ENCODE results near the gene SELENOO.

The SELENOO gene

DNA sequence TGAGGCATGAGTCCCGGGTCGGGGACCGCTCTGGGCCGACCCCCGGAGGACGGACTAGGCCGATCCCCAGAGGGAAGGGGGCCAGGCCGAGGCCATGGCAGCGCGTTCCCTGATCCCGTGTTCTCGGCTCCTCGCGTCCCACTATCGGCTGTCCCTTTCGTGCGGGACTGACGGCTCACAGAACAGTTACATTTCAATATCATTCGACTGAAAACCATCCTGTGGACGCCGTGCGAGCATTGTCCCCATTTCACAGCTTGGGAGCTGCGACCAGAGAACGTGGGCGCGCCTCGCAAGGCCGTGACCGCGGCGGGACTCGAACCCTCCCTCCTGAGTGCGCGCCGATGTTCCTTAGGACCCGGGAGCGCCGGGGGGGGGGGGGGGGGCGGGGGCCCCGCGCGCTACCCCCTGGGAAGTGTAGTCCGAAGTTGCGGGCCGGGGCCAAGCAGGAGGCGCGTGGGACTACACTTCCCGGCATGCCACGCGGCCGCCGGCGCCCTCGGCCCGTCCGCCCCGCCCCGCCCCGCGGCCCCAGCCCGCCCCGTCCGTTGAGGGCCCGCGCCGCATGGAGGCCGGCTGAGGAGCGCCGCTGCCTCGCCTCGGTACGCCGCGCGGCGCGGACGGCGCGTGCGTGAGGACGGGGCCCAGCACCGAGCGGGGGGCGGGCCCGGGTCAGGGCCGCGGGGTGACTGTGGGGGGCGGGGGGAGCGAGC lies 15.3 kb upstream of the SELENOO start, which contains the start of gene TRABD:
TSS of gene TRABD (plus strand) at position 539 of the 713 bp plus-strand sequence. CDS start 7,148 bp downstream, outside the sequence.
- peak; percentile 96 for DNase-seq

DNA sequence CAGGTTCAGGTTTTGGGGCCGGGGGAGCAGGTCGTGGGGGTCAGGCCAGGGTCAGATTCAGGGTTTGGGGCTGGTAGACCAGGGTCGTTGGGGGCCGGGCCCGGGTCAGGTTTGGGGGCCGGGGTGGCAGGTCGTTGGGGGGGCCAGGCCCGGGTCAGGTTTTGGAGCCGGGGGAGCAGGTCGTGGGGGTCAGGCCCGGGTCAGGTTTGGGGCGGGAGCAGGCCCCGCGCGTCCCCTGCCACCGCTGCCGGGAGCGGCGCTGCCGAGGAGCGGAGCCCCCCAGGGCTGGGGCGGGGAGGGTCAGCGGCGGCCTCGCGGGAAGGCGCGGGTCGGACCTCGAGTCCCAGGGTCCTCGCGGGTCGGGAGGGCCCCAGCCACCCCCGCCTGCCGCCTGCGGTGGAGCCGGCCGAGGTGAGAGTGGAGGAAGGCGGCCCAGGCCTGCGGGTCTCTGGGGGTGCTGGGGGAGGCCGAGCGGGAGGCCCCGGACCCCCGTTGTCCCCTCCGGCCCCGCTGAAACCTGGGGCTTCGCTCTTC lies 14.6 kb upstream of the SELENOO start:
- no peak for DNase-seq

DNA sequence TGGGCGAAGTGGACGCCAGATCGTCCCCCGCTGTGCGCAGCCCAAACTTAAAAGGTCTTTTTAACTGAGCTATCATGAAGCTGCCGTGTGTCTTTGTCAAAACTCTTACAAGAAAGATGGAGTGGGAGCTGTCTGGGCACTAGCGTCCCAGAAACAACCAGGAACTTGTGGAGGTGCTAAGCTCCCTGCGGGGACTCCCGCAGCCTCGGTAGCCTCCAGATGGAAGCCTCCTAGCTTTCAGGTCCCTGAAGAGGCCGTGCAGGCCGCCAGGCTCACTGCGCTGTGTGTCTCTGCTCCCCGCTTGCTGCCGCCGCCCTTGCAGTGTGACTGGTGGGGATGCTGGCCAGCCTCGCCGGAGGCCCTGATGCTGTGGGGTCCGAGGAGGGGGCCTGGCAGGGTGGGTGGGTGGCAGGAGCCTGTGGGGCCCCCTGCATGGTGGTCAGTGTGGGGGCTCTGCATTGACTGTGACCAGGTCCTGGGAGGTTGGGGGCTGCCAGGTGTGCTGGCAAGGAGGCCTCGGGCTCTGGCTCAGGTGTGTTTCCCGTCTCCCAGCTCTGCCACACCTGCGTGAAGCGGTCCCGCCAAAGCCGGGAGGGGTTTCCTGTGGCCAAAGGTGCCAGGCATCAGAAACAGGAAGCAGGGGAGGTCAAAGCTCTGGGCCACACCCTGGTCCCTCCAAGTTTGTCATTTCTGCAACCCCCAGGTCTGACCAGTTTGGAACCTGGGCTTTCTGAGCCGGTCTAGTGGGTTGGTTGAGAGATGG lies 13.9 kb upstream of the SELENOO start:
- no peak for DNase-seq

DNA sequence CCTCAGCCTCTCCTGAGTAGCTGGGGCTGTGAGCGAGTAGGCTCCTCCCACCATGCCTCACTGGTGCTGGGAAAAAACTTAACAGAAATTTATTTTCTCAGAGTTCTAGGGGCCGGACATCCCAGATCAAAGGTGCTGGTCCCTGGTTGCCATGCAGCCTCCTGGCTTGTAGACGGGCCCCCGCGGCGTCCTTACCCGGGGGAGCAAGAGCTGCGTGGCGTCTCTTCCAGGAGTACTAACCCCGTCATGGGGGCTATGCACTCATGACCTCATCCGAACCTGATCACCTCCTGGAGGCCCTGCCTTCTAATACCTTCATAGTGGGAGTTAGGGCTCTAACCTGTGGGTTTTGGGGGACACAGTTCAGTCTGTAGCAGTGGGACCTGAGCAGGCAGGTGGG lies 12.5 kb upstream of the SELENOO start:
- no peak for DNase-seq

DNA sequence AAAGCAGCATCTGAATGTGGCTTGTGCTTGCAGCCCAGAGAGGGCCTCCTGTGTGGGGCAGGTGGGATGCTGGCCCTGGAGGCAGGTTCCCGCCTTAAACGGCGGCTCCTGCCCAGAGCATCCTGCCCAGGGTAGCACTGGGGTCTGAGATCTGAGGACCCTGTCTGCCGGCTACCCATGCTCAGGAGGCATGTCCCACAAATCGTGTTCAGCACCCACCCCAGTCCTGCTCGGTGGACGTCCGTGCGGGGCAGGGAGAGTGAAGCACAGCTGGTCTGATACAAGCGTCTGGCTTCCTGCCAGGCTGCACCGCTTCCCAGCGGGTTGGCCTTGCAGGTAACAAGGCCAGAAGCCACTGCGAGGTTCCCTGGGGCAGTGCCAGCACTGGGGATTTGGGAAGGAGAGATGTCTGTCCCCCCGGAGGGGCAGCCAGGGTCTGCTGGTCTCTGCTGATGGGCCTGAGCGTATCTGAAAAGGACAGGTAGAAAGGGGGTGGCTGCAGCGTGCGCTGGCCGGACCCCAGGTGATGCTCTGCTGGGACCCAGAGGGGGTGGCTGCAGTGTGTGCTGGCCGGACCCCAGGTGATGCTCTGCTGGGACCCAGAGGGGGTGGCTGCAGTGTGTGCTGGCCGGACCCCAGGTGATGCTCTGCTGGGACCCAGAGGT lies 11.5 kb upstream of the SELENOO start:
- no peak for DNase-seq

DNA sequence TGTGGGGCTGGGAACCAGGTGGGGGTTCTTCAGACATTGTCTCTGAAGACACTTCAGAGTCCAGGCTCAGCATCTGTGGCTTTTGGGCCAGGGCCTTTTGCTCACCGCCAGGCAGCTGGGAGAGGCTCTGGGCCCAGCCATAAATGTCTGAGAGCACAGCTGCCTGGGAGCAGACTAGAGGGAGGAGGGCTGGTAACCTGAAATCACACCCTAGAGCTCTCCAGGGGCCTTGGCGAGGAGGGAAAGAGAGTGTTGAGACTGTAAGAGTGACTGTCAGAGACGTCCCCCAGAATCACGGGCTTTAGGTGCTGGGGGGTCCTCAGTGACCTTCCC lies 11.0 kb upstream of the SELENOO start:
- DNase-seq = no peak

DNA sequence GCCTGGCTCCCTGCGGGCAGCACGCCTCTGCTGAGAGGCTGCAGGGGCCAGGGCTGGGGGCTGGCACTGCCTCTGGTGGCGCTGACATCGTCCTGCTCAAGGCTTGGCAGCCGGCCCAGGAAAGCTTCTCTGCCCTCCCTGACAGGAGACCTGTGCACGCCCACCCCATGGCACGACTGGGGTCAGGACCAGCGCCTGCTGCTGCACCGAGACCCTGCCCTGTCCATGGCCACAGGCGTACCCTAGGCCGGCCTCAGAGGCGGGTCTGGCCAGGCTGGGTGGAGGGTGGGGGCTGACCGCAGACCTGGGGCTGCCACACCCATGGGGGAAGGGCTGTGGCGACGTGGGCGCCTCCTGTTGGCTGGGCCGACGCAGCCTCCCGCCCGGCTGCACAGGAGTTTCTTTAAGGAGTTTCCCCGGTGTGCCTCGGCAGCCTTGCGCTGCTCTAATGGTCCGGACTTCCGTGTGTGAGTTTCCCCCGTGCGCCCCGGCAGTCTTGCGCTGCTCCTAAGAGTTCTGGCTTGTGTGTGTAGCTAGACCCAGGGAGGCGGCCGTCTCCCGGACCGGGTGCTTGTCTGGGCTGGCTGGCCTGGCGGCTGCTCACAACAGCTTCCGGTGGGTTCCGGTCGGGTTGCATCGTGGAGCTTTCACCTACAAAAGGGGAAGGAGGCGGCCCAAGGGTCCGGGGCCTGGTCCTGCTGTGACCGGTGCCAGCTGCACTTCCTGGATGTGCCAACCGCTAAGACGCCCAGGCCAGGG lies 10.4 kb upstream of the SELENOO start:
- DNase-seq = peak; percentile 79

DNA sequence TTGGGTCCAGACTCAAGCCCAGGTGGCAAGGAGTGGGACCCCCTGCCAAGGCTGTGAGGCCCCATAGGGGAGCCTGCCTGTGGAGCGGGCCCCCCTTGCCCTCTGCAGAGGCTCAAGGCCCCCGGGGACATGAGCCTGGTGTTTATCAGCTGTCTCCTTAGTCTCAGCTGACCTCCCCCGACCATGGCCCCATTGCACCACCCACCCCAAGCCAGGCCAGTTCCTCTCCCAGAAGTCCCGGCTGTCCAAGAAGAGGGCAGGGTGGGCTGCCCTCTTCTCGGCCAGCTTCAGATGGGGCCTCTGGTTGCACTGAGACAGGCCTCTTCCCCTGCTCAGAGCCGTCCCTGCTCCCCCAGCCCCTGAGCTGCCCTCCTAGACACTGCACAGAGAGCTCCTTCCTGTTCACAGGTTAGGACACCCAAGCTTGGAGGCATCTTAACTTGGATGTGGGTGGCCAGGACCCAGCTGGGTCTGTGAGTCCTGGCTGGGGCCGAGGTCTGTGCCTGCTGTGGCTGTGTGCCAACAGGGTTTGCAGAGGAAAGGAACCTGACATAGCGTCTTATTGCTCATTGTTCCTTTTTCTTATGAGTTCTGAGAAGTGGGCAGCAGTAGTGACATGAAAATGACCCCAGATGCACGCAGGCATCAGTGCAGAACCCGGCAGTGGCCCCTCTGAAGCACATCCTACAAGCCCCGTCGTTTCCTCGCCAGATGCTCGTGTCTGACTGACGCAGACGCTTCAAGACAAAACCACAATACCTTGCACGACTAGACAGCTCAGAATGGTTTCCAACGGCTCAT lies 9.7 kb upstream of the SELENOO start:
- peak; percentile 87 for DNase-seq

DNA sequence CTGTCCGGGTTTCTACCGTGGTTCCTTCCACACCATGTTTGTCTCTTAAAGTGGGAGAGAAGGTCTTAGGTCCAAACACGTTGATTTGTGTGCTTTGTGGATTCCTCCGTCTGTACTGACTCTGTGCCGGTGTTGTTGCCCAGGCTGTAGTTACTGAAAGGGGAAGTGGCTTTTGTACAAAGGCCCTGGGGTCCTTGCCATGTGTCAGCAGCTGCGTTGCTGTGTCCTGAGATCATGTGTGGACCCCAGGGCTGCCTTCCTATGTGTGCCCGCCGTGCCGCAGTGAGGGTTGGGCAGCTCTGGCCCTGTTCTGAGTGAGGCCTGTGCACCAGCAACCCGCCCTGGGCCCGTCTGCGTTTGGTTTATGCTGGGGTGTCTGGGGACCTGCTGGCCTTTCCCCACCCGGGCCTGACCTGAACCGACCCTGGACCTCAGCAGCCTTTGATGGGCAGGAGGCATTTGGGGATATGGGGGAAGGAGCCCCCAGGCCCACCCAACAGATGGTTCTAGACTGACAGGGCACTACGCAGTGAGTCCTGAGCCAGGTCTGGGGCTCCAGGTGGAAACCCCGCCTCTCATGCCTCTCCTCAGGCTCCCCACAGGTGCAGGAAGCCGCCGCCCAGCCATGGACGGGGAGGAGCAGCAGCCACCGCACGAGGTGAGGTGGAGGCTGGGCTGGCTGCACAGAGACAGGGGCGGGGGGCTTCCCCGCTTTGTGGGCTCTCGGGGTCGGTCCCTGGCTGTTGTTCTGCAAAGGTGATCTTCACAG lies 8.2 kb upstream of the SELENOO start:
- DNase-seq = peak; percentile 42

DNA sequence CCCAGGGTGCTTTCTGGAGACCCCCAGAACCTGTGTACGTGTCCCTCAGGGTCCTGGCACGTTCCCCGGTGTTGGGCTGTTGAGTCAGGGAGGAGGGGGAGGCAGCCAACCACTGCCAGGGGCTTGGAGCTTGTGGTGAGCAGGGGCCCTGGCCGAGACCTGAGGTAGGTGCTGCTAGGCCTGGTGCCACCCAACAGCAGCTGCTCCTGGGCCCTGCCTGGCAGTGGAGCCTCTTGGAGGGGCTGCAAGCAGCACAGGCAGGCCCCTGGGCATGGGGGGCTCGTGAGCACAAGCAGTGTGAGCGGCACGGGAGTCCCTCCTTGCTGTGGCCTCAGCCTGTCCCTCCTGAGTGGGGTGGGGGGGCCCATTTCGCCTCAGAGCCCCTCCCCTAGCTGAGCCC lies 7.2 kb upstream of the SELENOO start:
- no peak for DNase-seq

DNA sequence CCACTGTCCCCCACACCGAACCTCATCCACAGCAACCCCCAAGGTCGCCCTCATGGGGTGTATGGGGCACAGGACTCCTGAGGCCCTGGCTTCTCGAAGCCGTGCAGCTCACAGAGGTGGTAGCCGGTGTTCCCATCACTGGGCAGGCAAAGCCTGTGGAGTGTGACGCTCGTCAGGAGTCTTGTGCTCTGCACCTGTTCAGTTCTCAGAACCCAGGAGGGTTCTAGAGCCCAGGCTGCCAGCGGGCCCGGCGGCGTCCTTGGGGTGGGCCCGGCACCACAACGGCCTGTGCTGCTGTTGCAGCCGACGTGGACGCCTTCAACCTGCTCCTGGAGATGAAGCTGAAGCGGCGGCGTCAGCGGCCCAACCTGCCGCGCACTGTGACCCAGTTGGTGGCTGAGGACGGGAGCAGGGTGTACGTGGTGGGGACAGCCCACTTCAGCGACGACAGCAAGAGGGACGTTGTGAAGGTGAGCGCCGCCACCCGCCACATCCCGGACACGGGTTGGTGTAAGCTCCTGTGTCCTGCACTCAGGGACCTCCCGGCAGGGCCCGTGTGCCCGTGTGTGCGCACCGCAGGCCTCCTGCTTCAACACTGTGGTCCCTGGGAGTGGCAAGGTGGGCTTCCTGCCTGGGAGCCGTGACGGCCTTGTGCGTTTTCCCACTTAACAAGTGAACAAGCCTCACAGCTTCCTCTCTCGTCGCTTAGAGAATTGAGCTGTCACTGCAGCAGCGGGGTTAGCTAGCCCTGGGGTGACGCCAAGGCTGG lies 6.6 kb upstream of the SELENOO start:
- DNase-seq = no peak

DNA sequence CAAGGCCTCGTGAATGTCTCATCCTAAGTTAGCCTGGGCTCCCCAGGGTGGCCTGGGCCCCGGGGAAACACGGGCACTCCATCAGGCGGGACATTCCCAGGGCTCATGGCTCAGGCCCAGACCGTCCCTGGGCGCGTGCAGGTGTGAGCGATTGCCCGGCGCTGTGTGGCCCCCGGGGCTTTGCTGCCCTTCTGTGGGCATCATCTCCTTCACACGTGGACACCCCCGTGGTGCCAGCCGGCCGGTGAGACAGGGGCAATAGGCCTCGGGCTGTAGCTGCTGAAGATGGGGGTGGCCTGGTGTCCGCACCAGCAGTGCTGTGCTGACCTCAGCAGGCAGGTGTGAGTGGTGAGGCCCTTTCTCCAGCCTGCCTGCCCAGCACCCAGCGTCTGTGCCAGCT lies 4.6 kb upstream of the SELENOO start:
- DNase-seq = no peak

DNA sequence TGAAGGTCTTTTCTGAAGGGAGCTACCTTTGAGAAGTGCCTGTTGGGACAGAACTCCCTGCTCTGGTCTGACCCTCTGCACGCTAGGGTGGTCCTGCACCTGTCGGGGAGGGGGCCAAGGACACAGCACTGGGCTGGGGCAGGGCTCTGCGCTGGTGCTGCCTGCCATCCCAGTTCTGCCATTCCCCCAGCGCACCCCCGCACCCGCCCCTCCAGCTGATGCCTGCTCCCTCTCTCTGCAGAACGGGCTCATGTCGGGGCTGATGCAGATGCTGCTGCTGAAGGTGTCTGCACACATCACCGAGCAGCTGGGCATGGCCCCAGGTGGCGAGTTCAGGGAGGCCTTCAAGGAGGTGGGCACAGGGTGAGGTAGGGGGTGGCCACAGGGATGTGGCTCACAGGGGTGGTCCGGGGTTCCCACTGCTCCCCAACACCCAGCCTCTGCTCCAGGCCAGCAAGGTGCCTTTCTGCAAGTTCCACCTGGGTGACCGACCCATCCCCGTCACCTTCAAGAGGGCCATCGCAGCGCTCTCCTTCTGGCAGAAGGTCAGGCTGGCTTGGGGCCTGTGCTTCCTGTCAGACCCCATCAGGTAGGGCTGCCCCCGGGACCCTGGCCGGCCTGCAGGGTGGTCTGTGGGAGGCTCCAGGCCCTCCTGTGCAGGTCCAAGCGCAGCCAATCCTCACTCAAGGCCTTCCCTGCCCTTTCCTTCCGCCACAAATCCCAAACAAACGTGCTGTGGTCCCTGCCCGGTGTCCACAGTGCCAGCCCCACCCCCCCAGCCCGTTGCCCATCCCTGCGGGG lies 3.6 kb upstream of the SELENOO start:
- DNase-seq = no peak

DNA sequence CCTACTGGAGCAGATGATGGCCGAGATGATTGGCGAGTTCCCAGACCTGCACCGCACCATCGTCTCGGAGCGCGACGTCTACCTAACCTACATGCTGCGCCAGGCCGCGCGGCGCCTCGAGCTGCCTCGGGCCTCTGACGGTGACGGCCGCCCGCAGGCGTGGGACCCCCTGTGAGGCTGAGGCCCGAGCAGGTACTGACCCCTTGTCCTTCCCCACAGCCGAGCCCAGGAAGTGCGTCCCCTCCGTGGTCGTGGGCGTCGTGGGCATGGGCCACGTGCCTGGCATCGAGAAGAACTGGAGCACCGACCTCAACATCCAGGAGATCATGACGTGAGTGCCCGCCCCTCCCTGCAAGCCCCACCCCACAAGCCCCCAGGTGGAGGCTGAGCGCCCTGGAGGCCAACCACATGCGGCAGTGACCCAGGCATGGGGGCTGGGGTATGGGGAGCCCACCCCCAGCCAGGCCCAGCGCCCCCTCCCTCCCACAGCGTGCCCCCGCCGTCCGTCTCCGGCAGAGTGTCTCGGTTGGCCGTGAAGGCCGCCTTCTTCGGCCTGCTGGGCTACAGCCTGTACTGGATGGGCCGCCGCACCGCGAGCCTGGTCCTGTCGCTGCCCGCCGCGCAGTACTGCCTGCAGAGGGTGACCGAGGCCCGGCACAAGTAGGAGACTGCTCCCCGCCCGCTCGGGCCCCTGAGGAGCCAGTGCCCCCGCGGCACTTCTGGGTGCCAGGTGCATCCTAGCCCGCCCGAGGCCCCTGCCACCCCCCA lies 2.8 kb upstream of the SELENOO start:
- no peak for DNase-seq

DNA sequence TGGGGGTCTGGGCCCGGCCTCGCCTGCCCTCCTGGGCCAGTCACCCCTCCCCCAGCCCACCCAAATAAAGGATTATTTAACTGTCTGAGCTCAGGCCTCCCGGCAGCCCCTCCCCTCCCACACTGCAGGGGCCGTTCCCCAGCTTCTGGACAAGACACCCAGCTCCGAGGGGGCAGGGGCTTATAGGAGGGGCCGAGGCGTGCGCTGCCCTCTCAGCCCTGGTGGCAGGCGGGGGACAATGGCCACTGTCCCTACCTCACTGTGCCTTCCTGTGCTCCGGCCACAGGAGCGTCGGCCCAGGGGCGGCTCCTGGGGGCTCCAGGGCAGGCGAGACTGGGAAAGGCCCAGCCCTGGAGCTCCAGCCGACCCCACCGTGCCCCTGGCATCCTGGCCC lies 2.2 kb upstream of the SELENOO start:
- DNase-seq = no peak

DNA sequence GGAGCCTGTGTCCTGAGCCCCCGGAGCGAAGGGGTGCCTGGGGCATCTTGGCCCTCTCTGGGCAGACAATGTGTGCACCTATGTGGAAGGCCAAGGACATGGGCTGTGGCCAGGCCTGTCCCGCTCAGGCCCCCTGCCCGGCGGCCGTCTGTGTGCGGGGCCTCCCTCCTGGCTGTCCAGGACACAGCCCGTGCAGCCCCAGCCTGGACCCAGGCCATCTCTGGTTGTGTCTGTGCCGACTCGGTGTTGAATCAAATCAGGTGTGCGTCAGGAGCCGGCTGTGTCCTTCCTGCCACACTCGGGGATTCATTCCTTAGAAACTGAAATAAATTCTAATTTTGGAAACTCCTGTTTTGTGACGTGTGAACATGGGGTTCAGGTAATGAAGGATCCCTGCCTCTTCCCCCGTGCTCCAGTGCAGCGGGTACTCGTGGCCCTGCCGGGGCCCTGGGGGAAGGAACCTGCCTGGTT lies 1.5 kb upstream of the SELENOO start:
- DNase-seq = no peak

DNA sequence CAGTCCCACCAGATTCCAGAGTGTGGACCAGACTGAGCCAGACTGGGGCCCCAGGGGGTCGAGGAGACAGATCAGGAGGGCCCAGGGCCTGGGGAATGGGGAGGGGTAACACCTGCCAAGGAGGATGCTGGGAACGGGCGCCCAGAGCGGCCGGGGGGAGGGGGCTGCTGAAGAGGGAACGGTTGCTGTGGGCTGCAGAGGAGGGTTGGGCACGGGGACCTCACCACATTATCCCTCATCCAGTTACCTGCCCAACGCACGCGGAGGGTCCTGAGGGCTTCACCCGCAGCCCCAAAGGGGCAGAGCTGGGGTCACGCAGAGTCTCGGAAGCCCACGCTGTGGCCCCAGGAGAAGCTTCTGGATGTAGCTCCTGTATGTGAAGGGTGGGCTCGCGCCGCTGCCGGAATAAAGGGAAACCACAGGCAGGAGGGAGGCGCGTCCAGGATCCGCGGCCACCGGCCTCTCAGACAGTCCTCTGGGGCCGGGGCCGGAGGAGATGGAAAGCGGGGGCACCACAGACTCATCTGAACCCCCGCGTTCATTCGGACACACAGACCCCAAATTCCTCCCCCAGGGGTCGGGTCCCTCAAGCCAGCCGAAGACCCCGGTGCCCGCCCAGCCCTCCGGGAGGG lies 866 bp upstream of the SELENOO start:
- DNase-seq = no peak

Measured in suppressor macrophage treated with lipopolysaccharide for 4 hours (primary cell).